ENCODE results near the gene LMAN1L.

DNA sequence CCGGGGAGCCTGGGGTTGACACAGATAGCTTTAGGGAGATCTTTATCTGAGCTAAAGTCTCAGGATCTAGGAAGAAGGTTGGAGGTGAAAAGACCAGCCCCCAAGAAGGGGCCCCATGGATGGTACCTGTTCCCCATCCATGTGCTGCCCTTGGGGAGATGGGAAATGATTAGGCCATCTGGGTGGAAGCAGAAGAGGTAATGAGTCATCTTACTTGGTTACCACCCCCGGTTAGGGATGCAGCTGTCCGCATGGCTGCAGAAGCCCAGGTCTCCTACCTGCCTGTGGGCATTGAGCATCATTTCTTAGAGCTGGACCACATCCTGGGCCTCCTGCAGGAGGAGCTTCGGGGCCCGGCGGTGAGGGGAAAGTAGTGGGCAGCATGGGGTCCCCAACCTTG lies 10.7 kb downstream of the LMAN1L start:
- TF ChIP-seq POLR2A (IDR thresholded peaks at IDR 0.05; ENCODE audit: low read length) (no peak), GATA1 (IDR thresholded peaks at IDR 0.05; ENCODE audit: low read depth, low read length) (no peak)
